D721Med (cell line): ENCODE results near the gene DGKG.

ENCODE experiments used
- DNase-seq: peaks from one replicate; pipeline ENCODE4 v3.0.0; 2011; ENCODE audit warnings: low spot score; ENCODE audit not compliant: insufficient read length
- FAIRE-seq: peaks from 2 replicates; lab custom pipeline; 2011; peaks lifted over from hg19 to GRCh38; lab: Jason Lieb, UNC
- CTCF ChIP-seq: IDR thresholded peaks from 2 replicates; pipeline ENCODE4 v1.5.1; 2012; ENCODE audit warnings: mild to moderate bottlenecking, control low read depth; ENCODE audit not compliant: insufficient read depth; ENCODE audit errors: missing control alignments

DGKG gene

GRCh38 chr3:186361762-186362536 lies at the start of gene DGKG:
Gene DGKG (minus strand): TSS chr3:186362234. CDS start chr3:186320459, 41,775 bp downstream.
- DNase-seq (no peak), FAIRE-seq (no peak)
- TF ChIP-seq CTCF = no peak

- FAIRE-seq (no peak), DNase-seq (no peak)
- TF ChIP-seq CTCF = no peak
Measured at GRCh38 chr3:186411089-186411488, 49.1 kb upstream of the DGKG start.

GRCh38 chr3:186406669-186407635 lies 44.9 kb upstream of the DGKG start:
- FAIRE-seq (no peak), DNase-seq (no peak)
- no peak for TF ChIP-seq CTCF

GRCh38 chr3:186401556-186401955 lies 39.5 kb upstream of the DGKG start:
- TF ChIP-seq CTCF = no peak
- no peak for DNase-seq
- no peak for FAIRE-seq

GRCh38 chr3:186400662-186401061 lies 38.6 kb upstream of the DGKG start:
- DNase-seq (no peak), FAIRE-seq (no peak)
- TF ChIP-seq CTCF = no peak

GRCh38 chr3:186400026-186400425 lies 38.0 kb upstream of the DGKG start:
- FAIRE-seq (no peak), DNase-seq (no peak)
- no peak for TF ChIP-seq CTCF
